Ovary (tissue), 9 donors: Measurements from ENCODE around the gene SMPDL3B. TPM values are rescaled to one million over a fixed set of nuclear protein-coding genes. Genes with fewer than 3 reads are reported as not detected.

Experiments used
- DNase-seq, 5 donors: peaks; one replicate each; pipeline ENCODE4 v3.0.0-alpha.2; 2019 to 2020
- H3K27ac ChIP-seq, 2 donors: fragments of 200-600 bp; one replicate each; pipeline versions ENCODE4 v1.5.1 to v1.8.0; 2019 to 2022
- H3K27me3 ChIP-seq: fragments of 200-600 bp; one replicate; pipeline ENCODE4 v1.8.0; 2022
- H3K36me3 ChIP-seq: fragments of 200-600 bp; sonication (generic); one replicate; pipeline ENCODE4 v1.5.1; 2019
- H3K4me1 ChIP-seq: one replicate; pipeline ENCODE4 v1.8.1; 2013; ENCODE audit warnings: mild to moderate bottlenecking, moderate library complexity; ENCODE audit not compliant: insufficient read depth
- H3K4me3 ChIP-seq: fragments of 200-600 bp; sonication (generic); one replicate; pipeline ENCODE4 v1.5.1; 2017
- H3K9me3 ChIP-seq, 2 donors: fragments of 200-600 bp in 1 of 2; sonication (generic) in 1 of 2; one replicate each; pipeline versions ENCODE4 v1.5.1 to v1.8.1; 2013 to 2019; ENCODE audit warnings: mild to moderate bottlenecking in 1 of 2, moderate library complexity in 1 of 2
- EP300 ChIP-seq: sonication (generic); formaldehyde crosslinking; IDR thresholded peaks from one replicate; pipeline ENCODE4 v1.6.1; 2017; ENCODE audit warnings: antibody characterized with exemption
- POLR2A ChIP-seq: fragments of 450-650 bp; IDR thresholded peaks from one replicate; pipeline ENCODE4 v1.6.1; 2017; ENCODE audit warnings: antibody characterized with exemption, mild to moderate bottlenecking, moderate library complexity
- WGBS, 3 donors: extraction: QIAGEN DNeasy Blood & Tissue Kit in 1 of 3; methylation state at CpG; one replicate each; pipeline versions ENCODE4 v1.1.5 to v1.1.7; 2013 to 2017; 5-methylcytosine and 5-hydroxymethylcytosine counted together
- intact Hi-C, 4 donors: fragments of 100-400 bp; cut with DNase I; formaldehyde crosslinking; loops; one replicate each; pipeline versions ENCODE4 v1.11.0 to v1.15.1; 2022 to 2023
- polyA plus RNA-seq, 2 donors: library from polyadenylated mRNA; stranded (reverse); fragments of 200-250 nt in 1 of 2; fragments of 350-450 nt in 1 of 2; fragmentation: Illumina TruSeq in 1 of 2; extraction: RNeasy Lipid Tissue Mini Kit (QIAGEN cat#74804) in 1 of 2; gene quantifications; one replicate each; pipeline ENCODE4 v1.2.3, GENCODE V29; 2013 to 2014
- total RNA-seq, 7 donors: library from RNA; depleted of rRNA in 2 of 7; stranded (reverse); fragments of >200 nt in 2 of 7; fragmentation: NEBNext Ultra II Directional in 3 of 7; extraction: Animal tissue kit (Norgen Biotek cat#: 25700) in 3 of 7; gene quantifications; one replicate each; pipeline versions ENCODE4 v1.1.0 to v1.2.4, GENCODE V29; 2016 to 2023
- TF ChIP-seq, protein P1 (sequence below), 3 donors: fragments of 450-650 bp in 2 of 3; fragments of 200-600 bp in 1 of 3; IDR thresholded peaks; one replicate each; pipeline versions ENCODE4 v1.5.1 to v1.8.0; 2016 to 2022; ENCODE audit warnings: antibody characterized with exemption in 3 of 3, mild to moderate bottlenecking in 1 of 3
- donor health status: DM: no; HTN: no; CAD: no; lungs with moderate emphysema.
- donor health status: DM: no; HTN: no; CAD: no.
- donor health status: Bipolar disorder and iron deficiency.
- donor health status: DM: yes; HTN: yes; CAD: no.
- donor health status: DM: no; HTN: no; CAD: no.
- donor health status: DM: yes; HTN: yes; CAD: no.

Gene SMPDL3B
- total and polyA plus RNA-seq, 9 donors = 0.23 to 21.1 (median 0.74) TPM; not detected in 2

DNA sequence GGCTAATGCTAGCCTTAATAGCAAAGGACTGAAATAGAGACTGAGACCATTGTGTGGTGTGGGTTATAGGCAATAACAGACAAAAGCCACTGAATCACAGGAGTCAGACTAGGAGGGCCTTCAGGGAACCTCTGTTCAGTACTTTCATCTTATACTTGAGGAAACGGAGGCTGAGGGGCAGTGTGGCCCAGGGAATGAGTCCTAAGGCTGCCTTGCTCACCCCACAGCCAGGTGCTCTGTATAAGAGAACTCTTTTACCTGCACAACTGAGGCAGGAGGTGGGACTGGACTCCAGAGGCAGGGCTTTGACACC is 2.7 kb downstream of the SMPDL3B start:
- DNase-seq = no peak
- H3K36me3 ChIP-seq = no peaks in the 10 kb centered on the region
- H3K4me1 ChIP-seq = peaks cover 2% of the 10 kb centered on the region
- intact Hi-C loops = loop anchor here in 1 of 4 donors (5.0 kb wide), 1 partner anchor 1885 kb away; no protein-coding TSS in a partner anchor
- no peaks in the 10 kb centered on the region for H3K27me3 ChIP-seq
- no peak overlapping the region for H3K4me3 ChIP-seq
- no peaks in the 10 kb centered on the region for H3K9me3 ChIP-seq
- 49 to 73% (median 64%) methylated on average over 1 of the region's 1 CpG for WGBS, 3 donors
- TF ChIP-seq POLR2A = no peak
- H3K27ac ChIP-seq = no peak overlapping the region

DNA sequence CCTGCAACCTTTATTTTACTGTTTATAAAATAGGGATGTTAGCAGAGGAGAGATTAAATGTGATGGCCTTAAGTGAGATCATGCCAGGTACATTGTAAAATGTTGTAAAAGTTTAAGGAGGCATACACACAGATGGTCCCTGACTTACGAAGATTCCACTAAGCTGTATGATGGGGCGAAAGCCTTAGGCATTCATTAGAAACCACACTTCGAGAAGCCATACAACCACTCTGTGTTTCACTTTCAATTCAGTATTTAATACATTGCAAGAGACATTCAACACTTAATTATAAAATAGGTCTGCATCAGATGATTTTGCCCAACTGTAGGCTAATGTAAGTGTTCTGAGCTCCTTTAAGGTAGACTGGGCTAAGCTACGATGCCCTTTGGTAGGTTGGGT is 3.7 kb downstream of the SMPDL3B start:
- 82 to 85% (median 85%) methylated on average over 4 of the region's 4 CpGs for WGBS, 3 donors

DNA sequence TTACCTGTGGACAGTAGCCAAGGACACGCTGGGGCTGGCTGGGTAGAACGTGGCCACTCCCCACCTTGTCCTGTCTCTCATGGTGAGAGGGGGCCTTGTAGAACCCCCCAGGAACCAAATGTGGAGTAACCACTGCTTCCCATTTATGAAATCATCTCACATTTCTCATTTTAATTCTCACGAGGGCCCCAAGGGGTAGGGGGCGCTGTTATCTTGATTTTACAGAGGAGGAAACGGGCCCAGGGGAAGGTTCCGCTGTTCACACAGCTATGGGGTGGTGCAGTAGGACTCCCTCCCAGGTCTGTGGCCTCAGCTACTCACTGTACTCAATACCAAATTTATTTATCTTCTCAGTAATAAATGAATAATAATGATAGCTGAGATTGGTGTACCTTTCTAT is 5.5 kb downstream of the SMPDL3B start:
- no peak overlapping the region for H3K4me3 ChIP-seq
- 42 to 44% (median 42%) methylated on average over 6 of the region's 6 CpGs for whole genome bisulfite sequencing, 3 donors
- DNase-seq = no peak

More for the DNA sequence above, 3.7 kb downstream of the SMPDL3B start:
- intact Hi-C loops = loop anchor here in 1 of 4 donors (5.0 kb wide), 1 partner anchor 1886 kb away; no protein-coding TSS in a partner anchor
- no peaks in the 10 kb centered on the region for H3K36me3 ChIP-seq
- TF ChIP-seq, protein P1, sequence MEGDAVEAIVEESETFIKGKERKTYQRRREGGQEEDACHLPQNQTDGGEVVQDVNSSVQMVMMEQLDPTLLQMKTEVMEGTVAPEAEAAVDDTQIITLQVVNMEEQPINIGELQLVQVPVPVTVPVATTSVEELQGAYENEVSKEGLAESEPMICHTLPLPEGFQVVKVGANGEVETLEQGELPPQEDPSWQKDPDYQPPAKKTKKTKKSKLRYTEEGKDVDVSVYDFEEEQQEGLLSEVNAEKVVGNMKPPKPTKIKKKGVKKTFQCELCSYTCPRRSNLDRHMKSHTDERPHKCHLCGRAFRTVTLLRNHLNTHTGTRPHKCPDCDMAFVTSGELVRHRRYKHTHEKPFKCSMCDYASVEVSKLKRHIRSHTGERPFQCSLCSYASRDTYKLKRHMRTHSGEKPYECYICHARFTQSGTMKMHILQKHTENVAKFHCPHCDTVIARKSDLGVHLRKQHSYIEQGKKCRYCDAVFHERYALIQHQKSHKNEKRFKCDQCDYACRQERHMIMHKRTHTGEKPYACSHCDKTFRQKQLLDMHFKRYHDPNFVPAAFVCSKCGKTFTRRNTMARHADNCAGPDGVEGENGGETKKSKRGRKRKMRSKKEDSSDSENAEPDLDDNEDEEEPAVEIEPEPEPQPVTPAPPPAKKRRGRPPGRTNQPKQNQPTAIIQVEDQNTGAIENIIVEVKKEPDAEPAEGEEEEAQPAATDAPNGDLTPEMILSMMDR (IDR thresholded peaks at IDR 0.05) = no peak
- TF ChIP-seq EP300 (no peak), POLR2A (no peak)
- no peaks in the 10 kb centered on the region for H3K9me3 ChIP-seq
- no peak for DNase-seq
- no peak overlapping the region for H3K27ac ChIP-seq
- H3K4me1 ChIP-seq = peaks cover 2% of the 10 kb centered on the region
- H3K4me3 ChIP-seq = no peak overlapping the region
- H3K27me3 ChIP-seq = no peaks in the 10 kb centered on the region

DNA sequence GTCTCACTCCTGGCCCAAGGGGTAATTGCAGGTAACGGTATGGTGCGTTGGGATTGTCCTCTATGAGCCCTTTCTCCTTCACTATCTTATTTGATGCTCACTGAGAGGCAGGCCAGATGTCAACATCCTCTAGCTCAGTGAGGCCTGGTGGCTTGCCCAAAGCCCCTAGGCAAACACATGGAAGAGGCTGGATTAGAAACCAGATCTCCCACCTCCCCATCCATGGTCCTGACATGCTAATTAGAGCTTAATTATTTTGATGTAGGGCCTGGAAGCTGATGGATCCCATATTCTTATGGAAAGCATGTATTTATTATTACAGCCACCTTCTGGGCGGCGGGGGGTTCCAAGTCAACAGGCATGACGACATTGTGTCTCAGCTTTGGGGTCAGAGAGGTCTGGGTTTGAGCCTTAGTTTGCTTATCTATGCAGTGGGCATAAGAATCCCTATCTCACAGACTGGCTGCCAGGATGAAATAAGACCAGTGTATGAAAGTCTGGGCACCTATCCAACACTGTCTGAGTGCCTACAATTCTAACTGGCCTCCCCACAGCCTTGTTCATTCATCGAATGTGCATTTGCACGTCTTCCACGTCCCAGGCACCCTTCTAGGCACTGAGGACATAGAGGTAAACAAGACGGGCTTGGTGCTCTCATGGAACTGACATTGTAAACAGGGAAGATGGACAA is 6.2 kb downstream of the SMPDL3B start:
- H3K27ac ChIP-seq = no peak overlapping the region
- no peaks in the 10 kb centered on the region for H3K27me3 ChIP-seq
- TF ChIP-seq EP300 = no peak
- TF ChIP-seq, protein P1 (IDR thresholded peaks at IDR 0.05) = no peak
- TF ChIP-seq POLR2A = no peak
- H3K36me3 ChIP-seq = no peaks in the 10 kb centered on the region
- H3K9me3 ChIP-seq = no peaks in the 10 kb centered on the region
- H3K4me3 ChIP-seq = no peak overlapping the region
- WGBS, 3 donors = 74 to 88% (median 83%) methylated on average over 9 of the region's 9 CpGs
- no peak for DNase-seq
- no peaks in the 10 kb centered on the region for H3K4me1 ChIP-seq
- intact Hi-C loops = no loop called here

More for the DNA sequence above, 5.5 kb downstream of the SMPDL3B start:
- Histone ChIP-seq H3K27ac (no peak overlapping the region), H3K9me3 (no peaks in the 10 kb centered on the region), H3K4me1 (no peaks in the 10 kb centered on the region), H3K36me3 (no peaks in the 10 kb centered on the region), H3K27me3 (no peaks in the 10 kb centered on the region)
- intact Hi-C loops = no loop called here
- TF ChIP-seq, protein P1 (IDR thresholded peaks at IDR 0.05) = no peak
- TF ChIP-seq EP300 = no peak
- TF ChIP-seq POLR2A = no peak
